Measurements from ENCODE around the gene PCDH9.

Gene PCDH9

GRCh38 chr13:66847541-66847940 is 382.6 kb downstream of the PCDH9 start:
- Histone ChIP-seq H3K9me3 (ENCODE audit: control insufficient read depth, insufficient read depth, low read length) (no peaks in the 10 kb centered on the region), H3K36me3 (ENCODE audit: control insufficient read depth, insufficient read depth, low read length) (no peaks in the 10 kb centered on the region), H3K4me3 (ENCODE audit: low read depth, low read length) (no peak overlapping the region), H3K27me3 (ENCODE audit: control insufficient read depth, insufficient read depth, low read length) (no peaks in the 10 kb centered on the region), H3K27ac (ENCODE audit: low read depth, low read length) (no peak overlapping the region), H3K9ac (ENCODE audit: low read depth, low read length) (no peak overlapping the region), H3K4me1 (ENCODE audit: control insufficient read depth, insufficient read depth, low read length) (no peaks in the 10 kb centered on the region)

GRCh38 chr13:66845393-66845792 is 384.7 kb downstream of the PCDH9 start:
- H3K9me3 ChIP-seq (ENCODE audit: control insufficient read depth, insufficient read depth, low read length), result no peaks in the 10 kb centered on the region
- H3K27ac ChIP-seq (ENCODE audit: low read depth, low read length), result no peak overlapping the region
- no peak overlapping the region for H3K9ac ChIP-seq (ENCODE audit: low read depth, low read length)
- H3K4me3 ChIP-seq (ENCODE audit: low read depth, low read length), result no peak overlapping the region
- no peaks in the 10 kb centered on the region for H3K4me1 ChIP-seq (ENCODE audit: control insufficient read depth, insufficient read depth, low read length)
- no peaks in the 10 kb centered on the region for H3K36me3 ChIP-seq (ENCODE audit: control insufficient read depth, insufficient read depth, low read length)
- no peaks in the 10 kb centered on the region for H3K27me3 ChIP-seq (ENCODE audit: control insufficient read depth, insufficient read depth, low read length)

- H3K27ac ChIP-seq (ENCODE audit: low read depth, low read length), result no peak overlapping the region
- no peaks in the 10 kb centered on the region for H3K27me3 ChIP-seq (ENCODE audit: control insufficient read depth, insufficient read depth, low read length)
- H3K9ac ChIP-seq (ENCODE audit: low read depth, low read length), result no peak overlapping the region
- no peaks in the 10 kb centered on the region for H3K9me3 ChIP-seq (ENCODE audit: control insufficient read depth, insufficient read depth, low read length)
- no peaks in the 10 kb centered on the region for H3K4me1 ChIP-seq (ENCODE audit: control insufficient read depth, insufficient read depth, low read length)
- H3K4me3 ChIP-seq (ENCODE audit: low read depth, low read length), result no peak overlapping the region
- H3K36me3 ChIP-seq (ENCODE audit: control insufficient read depth, insufficient read depth, low read length), result no peaks in the 10 kb centered on the region
Observed at GRCh38 chr13:66844933-66845332, 385.2 kb downstream of the PCDH9 start.

GRCh38 chr13:66842766-66843165 is 387.4 kb downstream of the PCDH9 start:
- H3K27me3 ChIP-seq (ENCODE audit: control insufficient read depth, insufficient read depth, low read length), result no peaks in the 10 kb centered on the region
- H3K36me3 ChIP-seq (ENCODE audit: control insufficient read depth, insufficient read depth, low read length), result no peaks in the 10 kb centered on the region
- H3K9me3 ChIP-seq (ENCODE audit: control insufficient read depth, insufficient read depth, low read length), result no peaks in the 10 kb centered on the region
- no peak overlapping the region for H3K9ac ChIP-seq (ENCODE audit: low read depth, low read length)
- no peaks in the 10 kb centered on the region for H3K4me1 ChIP-seq (ENCODE audit: control insufficient read depth, insufficient read depth, low read length)
- H3K4me3 ChIP-seq (ENCODE audit: low read depth, low read length), result no peak overlapping the region
- no peak overlapping the region for H3K27ac ChIP-seq (ENCODE audit: low read depth, low read length)

- no peaks in the 10 kb centered on the region for H3K9me3 ChIP-seq (ENCODE audit: control insufficient read depth, insufficient read depth, low read length)
- no peak overlapping the region for H3K27ac ChIP-seq (ENCODE audit: low read depth, low read length)
- H3K9ac ChIP-seq (ENCODE audit: low read depth, low read length), result no peak overlapping the region
- H3K36me3 ChIP-seq (ENCODE audit: control insufficient read depth, insufficient read depth, low read length), result no peaks in the 10 kb centered on the region
- no peaks in the 10 kb centered on the region for H3K27me3 ChIP-seq (ENCODE audit: control insufficient read depth, insufficient read depth, low read length)
- no peak overlapping the region for H3K4me3 ChIP-seq (ENCODE audit: low read depth, low read length)
- no peaks in the 10 kb centered on the region for H3K4me1 ChIP-seq (ENCODE audit: control insufficient read depth, insufficient read depth, low read length)
Observed at GRCh38 chr13:66840621-66841020, 389.5 kb downstream of the PCDH9 start.

- Histone ChIP-seq H3K4me1 (ENCODE audit: control insufficient read depth, insufficient read depth, low read length) (no peaks in the 10 kb centered on the region), H3K9ac (ENCODE audit: low read depth, low read length) (no peak overlapping the region), H3K27me3 (ENCODE audit: control insufficient read depth, insufficient read depth, low read length) (no peaks in the 10 kb centered on the region), H3K27ac (ENCODE audit: low read depth, low read length) (no peak overlapping the region), H3K36me3 (ENCODE audit: control insufficient read depth, insufficient read depth, low read length) (no peaks in the 10 kb centered on the region), H3K4me3 (ENCODE audit: low read depth, low read length) (no peak overlapping the region), H3K9me3 (ENCODE audit: control insufficient read depth, insufficient read depth, low read length) (no peaks in the 10 kb centered on the region)
Observed at GRCh38 chr13:66837246-66837645, 392.9 kb downstream of the PCDH9 start.

- Histone ChIP-seq H3K9me3 (ENCODE audit: control insufficient read depth, insufficient read depth, low read length) (no peaks in the 10 kb centered on the region), H3K36me3 (ENCODE audit: control insufficient read depth, insufficient read depth, low read length) (no peaks in the 10 kb centered on the region), H3K4me1 (ENCODE audit: control insufficient read depth, insufficient read depth, low read length) (no peaks in the 10 kb centered on the region), H3K27ac (ENCODE audit: low read depth, low read length) (no peak overlapping the region), H3K9ac (ENCODE audit: low read depth, low read length) (no peak overlapping the region), H3K4me3 (ENCODE audit: low read depth, low read length) (no peak overlapping the region), H3K27me3 (ENCODE audit: control insufficient read depth, insufficient read depth, low read length) (no peaks in the 10 kb centered on the region)
Observed at GRCh38 chr13:66835040-66835628, 395.0 kb downstream of the PCDH9 start.

- Histone ChIP-seq H3K9me3 (ENCODE audit: control insufficient read depth, insufficient read depth, low read length) (no peaks in the 10 kb centered on the region), H3K9ac (ENCODE audit: low read depth, low read length) (no peak overlapping the region), H3K4me1 (ENCODE audit: control insufficient read depth, insufficient read depth, low read length) (no peaks in the 10 kb centered on the region), H3K4me3 (ENCODE audit: low read depth, low read length) (no peak overlapping the region), H3K27me3 (ENCODE audit: control insufficient read depth, insufficient read depth, low read length) (no peaks in the 10 kb centered on the region), H3K27ac (ENCODE audit: low read depth, low read length) (no peak overlapping the region), H3K36me3 (ENCODE audit: control insufficient read depth, insufficient read depth, low read length) (no peaks in the 10 kb centered on the region)
Observed at GRCh38 chr13:66830940-66831716, 399.0 kb downstream of the PCDH9 start.

GRCh38 chr13:66829803-66830202 is 400.3 kb downstream of the PCDH9 start:
- no peak overlapping the region for H3K9ac ChIP-seq (ENCODE audit: low read depth, low read length)
- no peak overlapping the region for H3K27ac ChIP-seq (ENCODE audit: low read depth, low read length)
- H3K4me1 ChIP-seq (ENCODE audit: control insufficient read depth, insufficient read depth, low read length), result no peaks in the 10 kb centered on the region
- no peaks in the 10 kb centered on the region for H3K27me3 ChIP-seq (ENCODE audit: control insufficient read depth, insufficient read depth, low read length)
- H3K9me3 ChIP-seq (ENCODE audit: control insufficient read depth, insufficient read depth, low read length), result no peaks in the 10 kb centered on the region
- no peaks in the 10 kb centered on the region for H3K36me3 ChIP-seq (ENCODE audit: control insufficient read depth, insufficient read depth, low read length)
- no peak overlapping the region for H3K4me3 ChIP-seq (ENCODE audit: low read depth, low read length)

- no peaks in the 10 kb centered on the region for H3K4me1 ChIP-seq (ENCODE audit: control insufficient read depth, insufficient read depth, low read length)
- H3K4me3 ChIP-seq (ENCODE audit: low read depth, low read length), result no peak overlapping the region
- H3K36me3 ChIP-seq (ENCODE audit: control insufficient read depth, insufficient read depth, low read length), result no peaks in the 10 kb centered on the region
- H3K27ac ChIP-seq (ENCODE audit: low read depth, low read length), result no peak overlapping the region
- H3K9me3 ChIP-seq (ENCODE audit: control insufficient read depth, insufficient read depth, low read length), result no peaks in the 10 kb centered on the region
- H3K9ac ChIP-seq (ENCODE audit: low read depth, low read length), result no peak overlapping the region
- no peaks in the 10 kb centered on the region for H3K27me3 ChIP-seq (ENCODE audit: control insufficient read depth, insufficient read depth, low read length)
Observed at GRCh38 chr13:66826398-66826797, 403.7 kb downstream of the PCDH9 start.

- Histone ChIP-seq H3K9me3 (ENCODE audit: control insufficient read depth, insufficient read depth, low read length) (no peaks in the 10 kb centered on the region), H3K4me3 (ENCODE audit: low read depth, low read length) (no peak overlapping the region), H3K36me3 (ENCODE audit: control insufficient read depth, insufficient read depth, low read length) (no peaks in the 10 kb centered on the region), H3K9ac (ENCODE audit: low read depth, low read length) (no peak overlapping the region), H3K4me1 (ENCODE audit: control insufficient read depth, insufficient read depth, low read length) (no peaks in the 10 kb centered on the region), H3K27ac (ENCODE audit: low read depth, low read length) (no peak overlapping the region), H3K27me3 (ENCODE audit: control insufficient read depth, insufficient read depth, low read length) (no peaks in the 10 kb centered on the region)
Observed at GRCh38 chr13:66821551-66821950, 408.6 kb downstream of the PCDH9 start.
